Body of pancreas (tissue), 4 donors: ENCODE data around the gene TBX2.

Source experiments
- POLR2A ChIP-seq, 3 donors: fragments of 450-650 bp; IDR thresholded peaks; one replicate each; pipeline ENCODE4 v1.6.1; 2016; ENCODE audit warnings: antibody characterized with exemption in 3 of 3, mild to moderate bottlenecking in 2 of 3
- TF ChIP-seq, protein P1 (sequence below), 7 experiments: fragments of 450-650 bp in 4 of 7; fragments of 200-600 bp in 3 of 7; sonication (generic) in 3 of 7; IDR thresholded peaks; one replicate each; pipeline ENCODE4 v1.5.1; 2016 to 2019; ENCODE audit warnings: antibody characterized with exemption in 7 of 7

DNA sequence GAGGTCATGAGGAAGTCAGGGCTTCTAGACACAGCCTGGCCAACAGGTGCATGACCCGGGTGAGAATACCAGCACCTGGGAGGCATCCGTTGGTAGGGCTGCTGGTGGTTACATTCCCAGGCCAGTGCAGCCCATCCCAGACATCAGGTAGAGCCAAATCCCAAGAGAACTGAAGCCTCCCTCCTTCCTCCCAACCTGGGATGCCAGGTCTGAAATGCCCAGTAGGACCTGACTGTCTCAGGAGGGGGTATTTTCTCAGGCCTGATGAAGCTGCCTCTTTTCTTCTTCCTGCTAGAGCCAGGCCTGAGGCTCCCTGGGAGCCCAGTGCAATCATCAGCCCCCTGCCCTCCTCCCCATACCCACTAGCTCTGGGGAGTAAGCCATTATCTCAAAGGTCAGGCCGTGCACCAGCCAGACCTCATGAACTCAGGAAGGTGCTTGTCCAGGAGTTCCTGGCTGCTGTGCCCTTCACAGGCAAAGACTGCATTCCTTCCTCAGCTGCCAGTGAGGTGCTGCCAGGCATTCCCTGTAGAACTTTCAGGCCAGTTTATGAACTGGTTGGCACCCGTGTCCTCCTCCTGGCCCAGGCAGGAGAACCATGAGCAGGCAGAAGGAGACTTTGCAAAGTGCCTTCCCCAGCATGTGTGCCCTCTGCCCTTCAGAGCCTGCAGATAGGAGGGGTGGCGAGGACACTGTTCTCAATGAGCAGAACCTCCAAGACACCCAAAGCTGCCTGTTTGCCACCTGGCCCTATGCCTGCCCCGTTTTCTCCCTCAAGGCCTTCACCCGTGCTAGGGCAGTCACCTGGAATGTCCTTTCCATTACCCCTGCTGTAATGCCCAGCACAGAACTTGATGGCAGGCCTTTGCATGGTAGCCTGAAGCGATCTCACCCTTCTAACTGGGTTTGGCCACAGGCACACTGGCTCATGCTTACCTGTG, 7.6 kb downstream of the TBX2 start:
- TF ChIP-seq, protein P1, sequence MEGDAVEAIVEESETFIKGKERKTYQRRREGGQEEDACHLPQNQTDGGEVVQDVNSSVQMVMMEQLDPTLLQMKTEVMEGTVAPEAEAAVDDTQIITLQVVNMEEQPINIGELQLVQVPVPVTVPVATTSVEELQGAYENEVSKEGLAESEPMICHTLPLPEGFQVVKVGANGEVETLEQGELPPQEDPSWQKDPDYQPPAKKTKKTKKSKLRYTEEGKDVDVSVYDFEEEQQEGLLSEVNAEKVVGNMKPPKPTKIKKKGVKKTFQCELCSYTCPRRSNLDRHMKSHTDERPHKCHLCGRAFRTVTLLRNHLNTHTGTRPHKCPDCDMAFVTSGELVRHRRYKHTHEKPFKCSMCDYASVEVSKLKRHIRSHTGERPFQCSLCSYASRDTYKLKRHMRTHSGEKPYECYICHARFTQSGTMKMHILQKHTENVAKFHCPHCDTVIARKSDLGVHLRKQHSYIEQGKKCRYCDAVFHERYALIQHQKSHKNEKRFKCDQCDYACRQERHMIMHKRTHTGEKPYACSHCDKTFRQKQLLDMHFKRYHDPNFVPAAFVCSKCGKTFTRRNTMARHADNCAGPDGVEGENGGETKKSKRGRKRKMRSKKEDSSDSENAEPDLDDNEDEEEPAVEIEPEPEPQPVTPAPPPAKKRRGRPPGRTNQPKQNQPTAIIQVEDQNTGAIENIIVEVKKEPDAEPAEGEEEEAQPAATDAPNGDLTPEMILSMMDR (IDR thresholded peaks at IDR 0.05): no peak
- no peak for TF ChIP-seq POLR2A (IDR thresholded peaks at IDR 0.05)
